Measurements from ENCODE around the gene BACE2. TPM values are rescaled to one million over a fixed set of nuclear protein-coding genes. Genes with fewer than 3 reads are reported as not detected.

The BACE2 gene
- total RNA-seq, 1 donor from 2014 or later, result 39.1 TPM

DNA sequence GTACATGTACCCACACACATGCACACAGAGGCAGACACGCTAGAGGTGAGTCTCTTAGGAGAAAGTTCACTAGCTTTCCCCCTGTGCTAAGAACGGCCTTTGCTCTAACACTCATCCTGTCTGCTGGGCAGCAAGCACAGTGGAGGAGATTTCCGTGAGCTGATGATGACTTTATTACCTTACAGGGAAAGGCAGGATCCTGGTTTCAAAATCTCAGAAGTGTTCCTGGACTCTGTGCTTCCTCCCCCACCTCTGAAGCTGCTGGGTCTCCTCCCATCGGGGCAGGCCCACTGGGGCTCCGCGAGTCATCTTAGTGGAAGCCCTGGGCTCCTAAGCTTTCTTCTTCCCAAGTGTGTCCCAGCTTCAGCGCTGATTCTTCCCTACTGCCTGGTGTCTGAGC, 151.3 kb downstream of the BACE2 start:
- Histone ChIP-seq H3K9me3 (ENCODE audit: control insufficient read depth in 3 of 3, low read length in 3 of 3) (no peaks in the 10 kb centered on the region), H3K4me1 (ENCODE audit: control insufficient read depth in 3 of 3, insufficient read depth in 3 of 3, low read length in 3 of 3) (peaks cover 0 to 5% (median 3%) of the 10 kb centered on the region in 3 donors), H3K9ac (ENCODE audit: low read depth in 1 of 3, low read length in 3 of 3) (no peak overlapping the region), H3K36me3 (ENCODE audit: control insufficient read depth in 3 of 3, insufficient read depth in 3 of 3, low read length in 3 of 3) (no peaks in the 10 kb centered on the region), H3K4me3 (ENCODE audit: low read length in 3 of 3) (no peak overlapping the region), H3K27ac (ENCODE audit: low read depth, low read length) (no peak overlapping the region), H3K27me3 (ENCODE audit: control insufficient read depth in 3 of 3, insufficient read depth in 3 of 3, low read length in 3 of 3) (peaks cover 16 to 38% (median 17%) of the 10 kb centered on the region in 3 donors)

DNA sequence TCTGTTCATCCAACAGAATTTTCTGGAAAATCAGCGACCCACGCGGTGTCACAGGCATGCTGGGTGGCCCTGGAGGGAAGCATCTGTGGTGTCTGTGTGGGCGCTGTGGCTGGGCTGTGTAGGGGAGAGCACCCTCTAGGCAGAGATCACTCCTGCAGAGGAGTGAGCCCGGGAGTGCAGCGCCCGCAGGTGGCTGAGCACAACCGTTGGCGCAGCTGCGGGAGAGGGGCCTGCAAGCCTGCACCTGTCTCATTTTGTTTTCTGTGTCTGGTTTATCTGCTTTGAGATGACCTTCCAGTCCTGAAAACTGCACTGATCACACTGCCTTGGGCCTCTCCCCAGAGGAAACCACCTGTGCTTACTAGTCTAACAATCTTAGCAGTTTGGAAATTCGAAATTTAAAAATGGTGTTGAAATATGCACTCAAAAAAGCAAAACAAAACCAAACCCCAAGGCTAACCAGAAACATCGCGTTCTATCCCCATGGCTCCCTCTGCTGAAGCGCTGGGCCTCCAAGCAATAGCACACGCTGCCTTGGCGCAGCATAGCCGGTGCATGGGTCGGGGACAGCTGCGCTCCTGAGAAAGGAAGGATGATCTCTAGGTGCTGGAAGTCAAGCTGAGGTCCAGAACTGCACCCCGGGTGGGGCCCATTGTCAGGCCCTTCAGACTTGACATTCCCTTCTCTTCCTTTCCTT, 153.4 kb downstream of the BACE2 start:
- Histone ChIP-seq H3K4me3 (ENCODE audit: low read length in 3 of 3) (no peak overlapping the region), H3K36me3 (ENCODE audit: control insufficient read depth in 3 of 3, insufficient read depth in 3 of 3, low read length in 3 of 3) (no peaks in the 10 kb centered on the region), H3K27me3 (ENCODE audit: control insufficient read depth in 3 of 3, insufficient read depth in 3 of 3, low read length in 3 of 3) (peaks cover 5 to 28% (median 6%) of the 10 kb centered on the region in 3 donors), H3K9me3 (ENCODE audit: control insufficient read depth in 3 of 3, low read length in 3 of 3) (no peaks in the 10 kb centered on the region), H3K27ac (ENCODE audit: low read depth, low read length) (no peak overlapping the region), H3K4me1 (ENCODE audit: control insufficient read depth in 3 of 3, insufficient read depth in 3 of 3, low read length in 3 of 3) (peaks cover 0 to 2% (median 0%) of the 10 kb centered on the region in 3 donors), H3K9ac (ENCODE audit: low read depth in 1 of 3, low read length in 3 of 3) (no peak overlapping the region)

DNA sequence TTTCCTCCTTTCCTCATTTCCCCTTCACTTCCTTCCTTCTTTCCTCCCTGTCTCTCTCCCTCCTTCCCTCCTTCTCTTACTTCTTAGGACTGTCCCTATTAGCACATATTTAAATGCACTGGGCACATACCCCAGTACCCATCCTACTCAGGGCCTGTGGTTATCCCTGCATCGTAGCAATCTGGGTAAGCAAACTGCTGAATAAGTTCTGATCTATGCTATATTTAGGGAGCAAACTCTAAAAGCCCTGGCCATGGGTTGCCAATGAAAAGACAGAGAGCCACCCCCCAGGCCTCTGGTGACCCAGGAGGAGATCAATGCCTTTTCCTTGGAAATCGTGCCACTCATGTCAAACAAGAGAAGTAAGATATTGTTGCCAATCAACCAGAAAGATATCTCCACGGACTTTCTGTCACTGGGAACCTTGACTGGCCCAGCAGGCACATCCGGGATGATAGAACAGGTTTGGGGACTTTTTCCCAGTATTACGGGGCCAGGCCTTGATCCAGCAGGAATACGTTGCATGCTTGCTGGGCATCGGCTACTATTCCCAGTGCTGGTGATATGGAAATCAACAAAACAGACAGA, 154.0 kb downstream of the BACE2 start:
- H3K4me3 ChIP-seq (ENCODE audit: low read length in 3 of 3), result no peak overlapping the region
- no peaks in the 10 kb centered on the region for H3K9me3 ChIP-seq (ENCODE audit: control insufficient read depth in 3 of 3, low read length in 3 of 3)
- no peak overlapping the region for H3K27ac ChIP-seq (ENCODE audit: low read depth, low read length)
- H3K9ac ChIP-seq (ENCODE audit: low read depth in 1 of 3, low read length in 3 of 3), result no peak overlapping the region
- H3K4me1 ChIP-seq (ENCODE audit: control insufficient read depth in 3 of 3, insufficient read depth in 3 of 3, low read length in 3 of 3), result no peaks in the 10 kb centered on the region
- H3K36me3 ChIP-seq (ENCODE audit: control insufficient read depth in 3 of 3, insufficient read depth in 3 of 3, low read length in 3 of 3), result no peaks in the 10 kb centered on the region
- H3K27me3 ChIP-seq (ENCODE audit: control insufficient read depth in 3 of 3, insufficient read depth in 3 of 3, low read length in 3 of 3), result peaks cover 0 to 25% (median 5%) of the 10 kb centered on the region in 3 donors

DNA sequence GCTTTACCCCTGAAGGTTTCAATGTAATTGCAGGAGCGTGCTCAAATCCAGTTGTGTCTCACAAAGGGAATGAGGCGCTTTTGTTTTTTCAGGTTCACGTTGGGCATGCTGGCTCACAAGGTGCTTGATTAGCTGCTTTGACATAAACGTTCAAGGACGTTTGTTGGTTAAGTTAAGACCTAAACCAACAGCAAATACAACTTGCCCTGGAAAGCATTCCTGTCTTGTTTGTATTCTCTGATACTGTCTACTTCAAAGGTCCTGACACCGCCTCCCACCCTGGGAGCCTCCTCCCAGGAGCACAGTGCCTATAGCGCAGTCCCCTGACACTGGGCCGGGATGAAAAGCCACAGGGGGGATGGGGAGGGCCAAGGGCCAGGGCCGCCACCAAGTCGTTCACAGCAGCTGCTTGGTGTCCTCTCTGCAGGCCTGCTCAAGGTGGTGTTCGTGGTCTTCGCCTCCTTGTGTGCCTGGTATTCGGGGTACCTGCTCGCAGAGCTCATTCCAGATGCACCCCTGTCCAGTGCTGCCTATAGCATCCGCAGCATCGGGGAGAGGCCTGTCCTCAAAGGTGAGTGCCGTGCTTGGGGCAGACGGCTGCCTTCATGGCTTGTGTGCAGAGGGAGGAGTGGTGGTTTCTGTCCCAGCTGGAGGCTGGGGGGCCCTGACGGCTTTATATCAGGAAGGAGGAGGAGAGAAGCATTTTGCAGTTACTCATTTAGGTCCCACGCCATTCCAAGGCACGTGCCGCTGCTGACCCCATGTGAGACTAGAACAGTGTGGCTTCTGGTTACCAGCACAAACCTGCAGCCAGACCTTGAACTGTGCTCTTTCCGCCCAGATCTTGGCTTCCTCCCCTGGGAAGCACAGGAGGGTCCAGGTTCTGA, 154.8 kb downstream of the BACE2 start:
- Histone ChIP-seq H3K27ac (ENCODE audit: low read depth, low read length) (no peak overlapping the region), H3K4me3 (ENCODE audit: low read length in 3 of 3) (no peak overlapping the region)

DNA sequence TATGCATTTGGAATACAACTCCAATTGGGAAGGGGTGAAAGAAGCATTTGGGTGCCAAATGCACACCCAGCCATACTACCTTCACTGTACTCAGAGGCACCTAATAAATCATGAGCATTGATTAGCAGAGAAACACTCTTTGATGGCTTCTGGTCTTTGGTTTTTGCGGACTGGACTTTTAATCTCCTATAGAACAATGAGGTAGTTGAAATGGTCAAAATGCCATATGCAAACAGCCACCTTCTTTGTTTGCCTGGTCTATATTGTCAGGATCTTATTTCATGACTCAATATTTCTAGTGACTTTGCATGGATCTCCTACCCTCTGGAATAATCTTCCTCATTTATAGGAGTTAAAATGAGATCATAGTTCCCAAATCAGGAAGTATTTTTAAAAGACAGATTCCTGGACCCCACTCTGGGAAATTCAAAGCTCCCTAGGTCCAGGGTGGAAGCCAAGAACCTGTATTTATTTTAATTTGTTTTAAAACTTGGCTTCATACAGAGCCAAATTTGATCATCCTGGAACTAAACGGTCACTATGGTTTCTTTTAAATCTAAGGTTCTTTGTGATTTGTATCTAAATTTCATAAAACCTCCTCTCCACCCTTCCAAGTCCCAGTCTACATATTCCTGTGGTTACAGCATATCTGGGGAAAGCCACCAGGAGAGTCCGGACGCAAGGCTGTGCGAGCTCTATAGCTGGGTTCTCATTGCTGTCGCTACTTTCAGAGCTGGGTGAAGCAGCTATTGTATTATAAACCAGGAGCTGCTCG, 157.4 kb downstream of the BACE2 start:
- no peak overlapping the region for H3K27ac ChIP-seq (ENCODE audit: low read depth, low read length)
- no peaks in the 10 kb centered on the region for H3K4me1 ChIP-seq (ENCODE audit: control insufficient read depth in 3 of 3, insufficient read depth in 3 of 3, low read length in 3 of 3)
- no peak overlapping the region for H3K4me3 ChIP-seq (ENCODE audit: low read length in 3 of 3)
- no peaks in the 10 kb centered on the region for H3K9me3 ChIP-seq (ENCODE audit: control insufficient read depth in 3 of 3, low read length in 3 of 3)
- peaks cover 0 to 12% (median 5%) of the 10 kb centered on the region in 3 donors for H3K27me3 ChIP-seq (ENCODE audit: control insufficient read depth in 3 of 3, insufficient read depth in 3 of 3, low read length in 3 of 3)
- no peaks in the 10 kb centered on the region for H3K36me3 ChIP-seq (ENCODE audit: control insufficient read depth in 3 of 3, insufficient read depth in 3 of 3, low read length in 3 of 3)
- no peak overlapping the region for H3K9ac ChIP-seq (ENCODE audit: low read depth in 1 of 3, low read length in 3 of 3)

More for the DNA sequence above, 154.8 kb downstream of the BACE2 start:
- Histone ChIP-seq H3K4me1 (ENCODE audit: control insufficient read depth in 3 of 3, insufficient read depth in 3 of 3, low read length in 3 of 3) (no peaks in the 10 kb centered on the region), H3K36me3 (ENCODE audit: control insufficient read depth in 3 of 3, insufficient read depth in 3 of 3, low read length in 3 of 3) (no peaks in the 10 kb centered on the region), H3K9ac (ENCODE audit: low read depth in 1 of 3, low read length in 3 of 3) (no peak overlapping the region), H3K9me3 (ENCODE audit: control insufficient read depth in 3 of 3, low read length in 3 of 3) (no peaks in the 10 kb centered on the region), H3K27me3 (ENCODE audit: control insufficient read depth in 3 of 3, insufficient read depth in 3 of 3, low read length in 3 of 3) (peaks cover 0 to 18% (median 5%) of the 10 kb centered on the region in 3 donors)

DNA sequence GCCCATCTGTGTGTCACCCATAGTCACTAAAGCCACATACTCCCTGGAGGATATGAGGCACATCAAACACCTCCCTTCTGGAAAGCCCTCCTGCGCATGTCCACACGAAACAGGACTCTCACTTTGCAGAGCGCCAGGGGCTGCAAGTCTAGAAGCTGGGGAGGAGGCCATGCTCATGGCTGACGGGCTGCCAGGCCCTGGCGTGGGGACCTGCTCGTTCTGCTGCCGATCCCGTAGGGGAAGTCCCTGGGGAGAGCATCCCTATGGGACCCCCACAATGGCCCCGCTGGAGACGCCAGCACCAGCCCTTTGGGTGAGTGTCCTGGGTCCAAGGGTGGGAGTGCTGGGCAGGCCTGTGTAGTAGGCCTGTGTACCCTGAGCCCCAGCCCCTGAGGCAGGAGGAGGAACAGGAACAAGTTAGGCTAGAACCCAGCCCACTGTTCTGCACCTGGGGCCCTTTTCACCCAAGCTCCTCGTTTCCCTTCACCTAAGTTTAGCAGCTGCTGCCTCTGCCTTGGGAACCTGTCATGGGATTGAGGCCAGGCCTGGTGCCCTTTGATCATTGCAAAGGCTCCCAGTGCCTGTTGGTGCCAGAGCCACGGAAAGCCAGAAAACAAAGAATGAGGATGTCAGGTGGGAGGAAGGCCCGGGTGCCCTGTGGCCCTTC, 158.6 kb downstream of the BACE2 start:
- Histone ChIP-seq H3K9me3 (ENCODE audit: control insufficient read depth in 3 of 3, low read length in 3 of 3) (no peaks in the 10 kb centered on the region), H3K27ac (ENCODE audit: low read depth, low read length) (no peak overlapping the region), H3K9ac (ENCODE audit: low read depth in 1 of 3, low read length in 3 of 3) (no peak overlapping the region)

DNA sequence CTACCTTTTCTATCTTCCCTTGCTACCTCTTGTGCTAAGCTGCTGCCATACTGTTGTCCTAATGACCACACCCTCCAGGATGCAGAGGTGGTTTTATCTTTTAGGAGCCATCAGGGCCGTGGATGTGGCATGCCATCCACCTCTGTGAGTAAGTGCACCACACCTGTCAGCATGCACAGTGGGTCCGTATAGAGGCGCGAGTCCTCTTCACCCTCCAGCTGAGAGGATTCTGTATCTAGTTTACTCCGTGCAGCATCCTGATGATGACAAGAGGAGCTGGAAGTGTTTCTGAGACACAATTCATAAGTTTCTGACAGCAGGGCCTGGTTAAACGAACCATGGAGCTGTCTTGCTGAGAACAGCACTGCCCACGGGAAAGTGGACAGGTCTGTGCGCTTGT, 159.8 kb downstream of the BACE2 start:
- no peaks in the 10 kb centered on the region for H3K4me1 ChIP-seq (ENCODE audit: control insufficient read depth in 3 of 3, insufficient read depth in 3 of 3, low read length in 3 of 3)
- H3K9ac ChIP-seq (ENCODE audit: low read depth in 1 of 3, low read length in 3 of 3), result no peak overlapping the region
- H3K27ac ChIP-seq (ENCODE audit: low read depth, low read length), result no peak overlapping the region
- H3K4me3 ChIP-seq (ENCODE audit: low read length in 3 of 3), result no peak overlapping the region
- H3K27me3 ChIP-seq (ENCODE audit: control insufficient read depth in 3 of 3, insufficient read depth in 3 of 3, low read length in 3 of 3), result peaks cover 0 to 6% (median 4%) of the 10 kb centered on the region in 3 donors
- no peaks in the 10 kb centered on the region for H3K36me3 ChIP-seq (ENCODE audit: control insufficient read depth in 3 of 3, insufficient read depth in 3 of 3, low read length in 3 of 3)
- H3K9me3 ChIP-seq (ENCODE audit: control insufficient read depth in 3 of 3, low read length in 3 of 3), result no peaks in the 10 kb centered on the region

More for the DNA sequence above, 158.6 kb downstream of the BACE2 start:
- H3K36me3 ChIP-seq (ENCODE audit: control insufficient read depth in 3 of 3, insufficient read depth in 3 of 3, low read length in 3 of 3), result no peaks in the 10 kb centered on the region
- no peaks in the 10 kb centered on the region for H3K4me1 ChIP-seq (ENCODE audit: control insufficient read depth in 3 of 3, insufficient read depth in 3 of 3, low read length in 3 of 3)
- H3K27me3 ChIP-seq (ENCODE audit: control insufficient read depth in 3 of 3, insufficient read depth in 3 of 3, low read length in 3 of 3), result peaks cover 0 to 8% (median 5%) of the 10 kb centered on the region in 3 donors
- no peak overlapping the region for H3K4me3 ChIP-seq (ENCODE audit: low read length in 3 of 3)

DNA sequence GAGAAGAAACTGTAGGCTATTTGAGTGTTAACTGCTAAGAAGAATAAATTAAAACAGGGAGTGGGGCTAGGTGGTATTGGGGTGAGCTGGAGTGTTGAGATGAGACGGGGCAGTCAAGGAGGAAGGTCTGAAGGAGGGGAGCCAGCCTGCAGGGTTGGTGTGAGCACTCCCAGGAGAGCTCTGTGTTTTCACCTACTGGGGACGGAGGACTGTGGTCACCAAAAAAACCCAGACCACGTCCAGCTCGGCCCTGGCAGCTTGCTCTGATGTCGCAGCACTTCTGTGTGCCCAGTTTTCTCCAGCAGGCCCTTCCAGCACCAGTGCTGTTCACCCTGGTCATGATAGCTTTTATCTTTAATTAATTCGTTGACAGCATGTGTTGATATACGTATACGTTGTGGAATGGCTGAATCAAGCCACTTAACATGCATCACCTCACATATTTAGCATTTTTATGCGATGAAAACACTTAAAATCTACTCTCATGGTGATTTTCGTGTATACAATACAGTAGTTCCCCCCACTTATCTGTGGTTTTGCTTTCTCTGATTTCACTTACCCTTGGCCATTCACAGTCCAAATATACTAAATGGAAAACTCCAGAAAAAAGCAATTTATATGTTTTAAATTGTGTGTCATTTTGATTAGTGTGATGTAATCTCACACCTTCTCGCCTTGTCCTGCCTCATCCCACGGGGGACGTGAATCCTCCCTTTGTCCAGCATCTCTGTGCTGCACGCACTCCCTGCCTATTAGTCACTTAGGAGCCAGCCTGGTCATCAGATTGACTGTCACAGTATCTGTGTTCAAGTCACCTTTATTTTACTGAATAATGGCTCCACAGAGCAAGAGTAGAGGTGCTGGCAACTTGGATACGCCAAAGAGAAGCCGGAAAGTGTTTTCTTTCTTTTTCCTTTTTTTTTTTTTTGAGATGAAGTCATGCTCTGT, 161.0 kb downstream of the BACE2 start:
- Histone ChIP-seq H3K27ac (ENCODE audit: low read depth, low read length) (no peak overlapping the region), H3K4me1 (ENCODE audit: control insufficient read depth in 3 of 3, insufficient read depth in 3 of 3, low read length in 3 of 3) (no peaks in the 10 kb centered on the region), H3K4me3 (ENCODE audit: low read length in 3 of 3) (no peak overlapping the region), H3K27me3 (ENCODE audit: control insufficient read depth in 3 of 3, insufficient read depth in 3 of 3, low read length in 3 of 3) (peaks cover 0 to 3% (median 0%) of the 10 kb centered on the region in 3 donors), H3K36me3 (ENCODE audit: control insufficient read depth in 3 of 3, insufficient read depth in 3 of 3, low read length in 3 of 3) (no peaks in the 10 kb centered on the region), H3K9me3 (ENCODE audit: control insufficient read depth in 3 of 3, low read length in 3 of 3) (no peaks in the 10 kb centered on the region), H3K9ac (ENCODE audit: low read depth in 1 of 3, low read length in 3 of 3) (no peak overlapping the region)

Data from skeletal muscle tissue (tissue), 4 donors.